PC-3 (cell line): ENCODE measurements around the gene CCRL2.

Source experiments
- CTCF ChIP-seq: fragments of 300-600 bp; sonication (generic); conservative IDR thresholded peaks from 2 replicates; pipeline ENCODE4 v1.5.1; 2017; ENCODE audit warnings: antibody characterized with exemption, low read depth, mild to moderate bottlenecking, low read length
- EZH2 ChIP-seq: fragments of 300-600 bp; sonication (generic); IDR thresholded peaks from one replicate; pipeline ENCODE4 v1.6.1; 2017; ENCODE audit warnings: antibody characterized with exemption, mild to moderate bottlenecking, low read length; ENCODE audit not compliant: unreplicated experiment

GRCh38 chr3:46359733-46360493 lies 47.1 kb upstream of the CCRL2 start:
- no peak for TF ChIP-seq CTCF
- TF ChIP-seq EZH2: no peak
